Pancreas (tissue), 10 donors: ENCODE measurements around the gene PFDN1. TPM values are rescaled to one million over a fixed set of nuclear protein-coding genes. Genes with fewer than 3 reads are reported as not detected.

Experiments used
- ATAC-seq, 4 donors: fragments of 200-7000 bp; cut with Tn5 transposase; one replicate each; pipeline versions ENCODE4 v1.8.0 to v1.9.1; 2020; ENCODE audit warnings: mild to moderate bottlenecking in 4 of 4, moderate library complexity in 4 of 4
- DNase-seq, 6 donors: peaks; one replicate each; pipeline ENCODE4 v3.0.0-alpha.2; 2020
- FAIRE-seq: peaks from 2 replicates; lab custom pipeline; 2012; peaks lifted over from hg19 to GRCh38; lab: Jason Lieb, UNC
- H3K27ac ChIP-seq, 4 donors: fragments of 200-600 bp; sonication (generic); 1 replicate in 3 of 4; 2 replicates in 1 of 4; pipeline versions ENCODE4 v1.5.0 to v1.8.0; 2020
- H3K27me3 ChIP-seq, 4 donors: fragments of 200-600 bp; one replicate each; pipeline ENCODE4 v1.8.0; 2021
- H3K36me3 ChIP-seq, 3 donors: fragments of 200-600 bp; sonication (generic) in 1 of 3; one replicate each; pipeline versions ENCODE4 v1.5.0 to v1.8.0; 2020 to 2021
- H3K4me1 ChIP-seq, 3 donors: fragments of 200-600 bp; one replicate each; pipeline ENCODE4 v1.8.0; 2021
- H3K4me3 ChIP-seq, 4 donors: fragments of 200-600 bp; sonication (generic) in 2 of 4; one replicate each; pipeline versions ENCODE4 v1.5.0 to v1.8.0; 2020 to 2021
- H3K9me3 ChIP-seq, 4 donors: fragments of 200-600 bp; one replicate each; pipeline ENCODE4 v1.8.0; 2021
- WGBS, 2 donors: extraction: QIAGEN DNeasy Blood & Tissue Kit; methylation state at CpG; one replicate each; pipeline ENCODE4 v1.1.7; 2013; 5-methylcytosine and 5-hydroxymethylcytosine counted together
- intact Hi-C, 3 donors: fragments of 100-400 bp; cut with DNase I; formaldehyde crosslinking; loops; one replicate each; pipeline versions ENCODE4 v1.11.1 to v1.14.2; 2022
- polyA plus RNA-seq, 2 donors: library from polyadenylated mRNA; stranded (reverse); fragments of 200-250 nt; gene quantifications; one replicate each; pipeline ENCODE4 v1.2.3, GENCODE V29; 2013
- total RNA-seq, 6 donors: library from RNA; stranded (reverse); fragmentation: NEBNext Ultra II Directional in 4 of 6; extraction: Animal tissue kit (Norgen Biotek cat#: 25700) in 4 of 6; gene quantifications; one replicate each; pipeline versions ENCODE4 v1.2.1 to v1.2.4, GENCODE V29; 2021 to 2023
- TF ChIP-seq, protein P1 (sequence below), 4 donors: fragments of 200-600 bp; sonication (generic) in 3 of 4; IDR thresholded peaks; one replicate each; pipeline versions ENCODE4 v1.5.0 to v1.8.0; 2021; ENCODE audit warnings: antibody characterized with exemption in 4 of 4
- donor health status: healthy with polysubstance abuse.
- donor health status: DM: no; HTN: no; CAD: no; lungs with moderate emphysema.
- donor health status: DM: no; HTN: no; CAD: no.
- donor health status: control.
- donor health status: control.
- donor health status: Bipolar disorder and iron deficiency.
- donor health status: DM: yes; HTN: yes; CAD: no.
- donor health status: DM: no; HTN: no; CAD: no.
- donor health status: DM: no; HTN: no; CAD: no.
- donor health status: DM: yes; HTN: yes; CAD: no.

Gene PFDN1
- total and polyA plus RNA-seq, 8 donors = 10.5 to 43.9 (median 17.5) TPM

DNA sequence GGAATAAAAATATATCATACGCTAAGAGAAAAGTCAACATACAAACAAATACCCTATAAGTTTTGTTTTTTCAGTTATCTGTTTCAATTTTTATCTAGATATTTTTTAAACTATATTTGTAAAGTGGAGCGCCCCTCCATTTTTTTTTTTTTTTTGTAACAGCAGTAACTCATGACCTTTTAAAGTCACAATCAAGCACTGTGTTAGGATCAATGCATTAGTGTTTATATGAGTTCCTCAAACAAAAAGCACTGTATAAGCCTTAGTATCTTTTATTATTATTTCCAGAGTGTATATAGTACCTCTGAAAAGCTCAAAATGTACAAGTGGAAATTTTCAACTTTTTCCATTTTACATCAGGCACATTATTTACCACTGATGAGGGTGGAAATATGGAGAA lies 20.6 kb downstream of the PFDN1 start:
- intact Hi-C loops = no loop called here
- no peaks in the 10 kb centered on the region for H3K27me3 ChIP-seq
- peak; percentile 5 for FAIRE-seq
- H3K4me1 ChIP-seq = peaks cover 0 to 8% (median 0%) of the 10 kb centered on the region in 3 donors
- no peak overlapping the region for H3K27ac ChIP-seq
- no peaks in the 10 kb centered on the region for H3K36me3 ChIP-seq
- no peak for DNase-seq
- TF ChIP-seq, protein P1, sequence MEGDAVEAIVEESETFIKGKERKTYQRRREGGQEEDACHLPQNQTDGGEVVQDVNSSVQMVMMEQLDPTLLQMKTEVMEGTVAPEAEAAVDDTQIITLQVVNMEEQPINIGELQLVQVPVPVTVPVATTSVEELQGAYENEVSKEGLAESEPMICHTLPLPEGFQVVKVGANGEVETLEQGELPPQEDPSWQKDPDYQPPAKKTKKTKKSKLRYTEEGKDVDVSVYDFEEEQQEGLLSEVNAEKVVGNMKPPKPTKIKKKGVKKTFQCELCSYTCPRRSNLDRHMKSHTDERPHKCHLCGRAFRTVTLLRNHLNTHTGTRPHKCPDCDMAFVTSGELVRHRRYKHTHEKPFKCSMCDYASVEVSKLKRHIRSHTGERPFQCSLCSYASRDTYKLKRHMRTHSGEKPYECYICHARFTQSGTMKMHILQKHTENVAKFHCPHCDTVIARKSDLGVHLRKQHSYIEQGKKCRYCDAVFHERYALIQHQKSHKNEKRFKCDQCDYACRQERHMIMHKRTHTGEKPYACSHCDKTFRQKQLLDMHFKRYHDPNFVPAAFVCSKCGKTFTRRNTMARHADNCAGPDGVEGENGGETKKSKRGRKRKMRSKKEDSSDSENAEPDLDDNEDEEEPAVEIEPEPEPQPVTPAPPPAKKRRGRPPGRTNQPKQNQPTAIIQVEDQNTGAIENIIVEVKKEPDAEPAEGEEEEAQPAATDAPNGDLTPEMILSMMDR (IDR thresholded peaks at IDR 0.05) = no peak
- no peaks in the 10 kb centered on the region for H3K9me3 ChIP-seq
- no peak for ATAC-seq
- WGBS, 2 donors = 88 to 89% methylated on average over 2 of the region's 2 CpGs
- no peak overlapping the region for H3K4me3 ChIP-seq

- DNase-seq = no peak
- H3K36me3 ChIP-seq = no peaks in the 10 kb centered on the region
- TF ChIP-seq, protein P1 (IDR thresholded peaks at IDR 0.05) = no peak
- H3K27me3 ChIP-seq = no peaks in the 10 kb centered on the region
- no peak overlapping the region for H3K4me3 ChIP-seq
- ATAC-seq = no peak
- intact Hi-C loops = no loop called here
- no peak for FAIRE-seq
- H3K4me1 ChIP-seq = no peaks in the 10 kb centered on the region
- no peaks in the 10 kb centered on the region for H3K9me3 ChIP-seq
- no peak overlapping the region for H3K27ac ChIP-seq
Observed at GRCh38 chr5:140275837-140276236, 27.1 kb downstream of the PFDN1 start.

- Histone ChIP-seq H3K27me3 (no peaks in the 10 kb centered on the region), H3K4me3 (no peak overlapping the region), H3K27ac (no peak overlapping the region), H3K36me3 (no peaks in the 10 kb centered on the region), H3K9me3 (no peaks in the 10 kb centered on the region), H3K4me1 (no peaks in the 10 kb centered on the region)
- intact Hi-C loops = no loop called here
- DNase-seq (peak in 1 of 6 donors; percentile 25), FAIRE-seq (no peak), ATAC-seq (peak in 3 of 4 donors; percentile 31 to 80 (median 69))
- 80 to 85% methylated on average over 6 of the region's 6 CpGs for WGBS, 2 donors
- TF ChIP-seq, protein P1 (IDR thresholded peaks at IDR 0.05) = no peak
Observed at GRCh38 chr5:140273401-140273877, 29.5 kb downstream of the PFDN1 start.

DNA sequence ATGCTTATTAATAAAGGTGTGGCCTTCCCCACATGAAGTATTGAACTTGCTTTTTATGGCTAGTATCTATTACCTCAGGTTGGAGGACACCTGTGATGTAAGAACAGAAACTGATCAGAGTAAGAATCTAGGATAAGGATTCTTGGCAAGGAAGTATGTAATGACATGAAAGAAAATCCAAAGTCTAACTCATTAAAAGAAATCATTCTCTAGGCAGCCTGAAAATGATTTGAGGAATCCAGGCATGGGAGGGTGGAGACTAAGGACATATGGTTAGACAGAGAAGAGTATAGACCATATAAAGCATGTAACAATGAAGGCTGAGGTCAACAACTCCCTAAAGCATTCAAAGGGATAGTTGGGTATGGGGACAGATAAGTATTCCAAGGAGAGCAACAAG lies 32.9 kb downstream of the PFDN1 start:
- intact Hi-C loops = no loop called here
- peaks cover 9 to 25% (median 21%) of the 10 kb centered on the region in 3 donors for H3K4me1 ChIP-seq
- TF ChIP-seq, protein P1 (IDR thresholded peaks at IDR 0.05) = no peak
- no peak overlapping the region for H3K27ac ChIP-seq
- ATAC-seq (no peak), FAIRE-seq (no peak), DNase-seq (no peak)
- H3K4me3 ChIP-seq = no peak overlapping the region
- H3K27me3 ChIP-seq = no peaks in the 10 kb centered on the region
- no peaks in the 10 kb centered on the region for H3K9me3 ChIP-seq
- H3K36me3 ChIP-seq = no peaks in the 10 kb centered on the region

GRCh38 chr5:140267559-140268018 lies 35.3 kb downstream of the PFDN1 start:
- H3K27ac ChIP-seq = no peak overlapping the region
- ATAC-seq (peak in 1 of 4 donors; percentile 12), FAIRE-seq (no peak), DNase-seq (no peak)
- intact Hi-C loops = no loop called here
- H3K36me3 ChIP-seq = no peaks in the 10 kb centered on the region
- H3K4me3 ChIP-seq = no peak overlapping the region
- peaks cover 9 to 25% (median 25%) of the 10 kb centered on the region in 3 donors for H3K4me1 ChIP-seq
- no peaks in the 10 kb centered on the region for H3K27me3 ChIP-seq
- TF ChIP-seq, protein P1 (IDR thresholded peaks at IDR 0.05) = no peak
- 37% methylated on average over 9 of the region's 9 CpGs for WGBS, 2 donors
- no peaks in the 10 kb centered on the region for H3K9me3 ChIP-seq
